AG08396 (cell line): ENCODE results near the gene ATP1A3.
"Not testable (repeated sequence)": the region's sequence is repeated elsewhere in the genome, so short reads cannot be mapped to it uniquely, and the experiment has no call there.

Experiments
- DNase-seq: peaks from one replicate; pipeline ENCODE4 v3.0.0; 2012; ENCODE audit warnings: low spot score, mixed read lengths

The ATP1A3 gene

DNA sequence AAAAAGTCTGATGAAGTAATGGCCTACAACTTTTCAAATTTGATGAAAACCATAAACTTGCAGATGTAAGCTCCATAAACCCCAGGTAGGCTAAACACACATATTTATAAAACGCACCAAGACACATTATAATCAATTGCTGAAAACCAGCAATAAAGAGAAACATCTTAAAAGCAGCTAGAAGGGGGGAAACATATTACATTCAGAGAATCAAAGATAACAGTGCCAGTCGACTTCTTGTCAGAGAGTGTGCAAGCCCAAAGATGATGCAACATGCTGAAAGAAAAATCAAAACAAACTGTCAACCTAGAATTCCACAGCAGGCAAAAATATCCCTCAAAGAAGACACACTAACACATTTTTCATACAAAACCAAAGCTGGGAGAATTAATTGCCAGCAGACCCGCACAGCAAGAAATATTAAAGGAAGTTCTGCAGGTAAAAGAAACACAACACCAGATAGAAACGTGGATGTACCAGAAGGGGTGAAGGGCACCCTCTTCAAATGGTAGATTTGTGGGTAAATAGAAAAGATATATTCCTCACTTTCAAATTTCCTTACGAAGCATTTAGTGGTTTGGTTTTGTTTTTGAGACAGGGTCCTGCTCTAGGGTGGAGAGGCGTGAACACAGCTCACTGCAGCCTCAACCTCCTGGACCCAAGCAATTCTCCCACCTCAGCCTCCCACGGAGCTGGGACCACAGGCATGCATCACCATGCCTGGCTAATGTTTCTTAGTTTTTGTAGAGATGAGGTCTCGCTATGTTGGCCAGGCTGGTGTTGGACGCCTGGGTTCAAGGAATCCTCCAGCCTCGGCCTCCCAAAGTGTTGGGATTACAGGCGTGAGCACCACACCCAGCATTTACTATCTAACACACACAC, 16.5 kb upstream of the ATP1A3 start:
- no peak for DNase-seq

DNA sequence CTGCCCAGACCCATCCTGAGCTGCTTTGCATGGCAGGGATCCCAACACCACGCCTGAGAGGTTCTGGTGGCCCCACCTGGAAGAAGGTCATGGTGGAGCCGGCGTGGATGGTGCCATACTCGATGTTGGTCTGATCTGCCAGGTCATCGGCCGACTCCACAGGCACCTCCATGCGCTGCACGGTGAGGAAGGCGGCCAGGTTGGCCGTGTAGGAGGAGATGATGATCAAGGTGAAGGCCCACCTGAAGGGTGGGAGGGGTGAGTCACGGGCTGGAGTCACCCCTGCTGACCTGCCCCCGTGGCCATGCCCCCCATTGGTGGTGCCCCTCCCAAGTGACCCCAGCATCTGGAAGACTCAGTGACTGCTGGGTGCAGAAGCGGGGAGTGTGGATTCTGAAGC, 12.5 kb upstream of the ATP1A3 start:
- no peak for DNase-seq

- no peak for DNase-seq
Measured at GRCh38 chr19:42005504-42005903, 11.5 kb upstream of the ATP1A3 start.

DNA sequence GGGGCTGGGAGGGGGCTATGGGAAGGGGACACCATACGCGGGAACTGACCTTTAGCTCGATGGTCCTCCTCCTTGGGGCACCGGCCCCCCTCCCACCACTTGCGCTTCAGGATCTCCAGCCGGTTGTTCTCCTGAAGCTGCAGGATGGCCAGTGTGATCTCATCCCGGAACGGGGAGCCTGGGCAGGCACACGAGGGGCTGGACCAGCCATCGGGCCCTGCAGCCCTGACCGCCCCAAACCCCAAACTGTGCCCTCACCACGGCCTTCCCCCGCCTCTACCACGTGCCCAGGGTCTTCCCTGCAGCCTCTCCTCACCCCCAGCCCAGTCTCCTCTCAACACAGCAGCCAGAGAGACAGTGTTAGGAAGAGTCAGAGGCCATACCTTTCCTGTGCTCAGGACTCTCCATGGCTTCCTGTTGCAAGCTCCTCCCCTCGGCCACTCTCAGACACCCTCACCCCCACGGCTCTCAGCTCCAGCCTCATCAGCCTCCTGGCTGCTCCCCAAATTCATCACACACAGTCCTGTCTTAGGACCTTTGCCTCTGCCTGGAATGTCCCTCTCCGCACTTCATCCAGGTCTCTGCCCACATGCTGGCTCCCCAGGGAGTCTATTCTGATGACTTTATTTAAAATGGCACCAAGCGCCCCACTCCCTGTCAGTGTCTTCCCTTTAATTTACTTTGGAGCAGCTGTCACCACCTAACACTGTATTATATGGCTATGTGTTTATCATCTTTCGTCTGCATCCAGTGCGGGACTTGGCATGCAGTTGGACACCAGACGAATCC, 9.7 kb upstream of the ATP1A3 start:
- DNase-seq = no peak

DNA sequence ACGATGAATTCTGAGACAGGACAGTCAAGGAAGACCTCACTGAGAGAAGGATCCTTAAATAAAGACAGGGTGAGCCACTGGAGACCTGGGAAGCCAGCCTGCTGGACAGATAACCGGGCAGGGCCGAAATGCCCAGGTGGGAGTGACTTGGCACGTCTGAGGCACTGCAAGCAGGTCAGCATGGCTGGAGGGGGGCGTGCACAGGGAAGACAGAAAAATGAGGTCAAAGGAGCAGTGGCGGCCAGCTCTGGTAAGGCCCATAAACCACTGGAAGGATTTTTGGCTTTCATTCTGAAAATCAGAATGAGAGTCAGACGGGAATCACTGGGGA, 5.8 kb upstream of the ATP1A3 start:
- DNase-seq = no peak

GRCh38 chr19:41999071-41999877, 5.2 kb upstream of the ATP1A3 start:
- no peak for DNase-seq

DNA sequence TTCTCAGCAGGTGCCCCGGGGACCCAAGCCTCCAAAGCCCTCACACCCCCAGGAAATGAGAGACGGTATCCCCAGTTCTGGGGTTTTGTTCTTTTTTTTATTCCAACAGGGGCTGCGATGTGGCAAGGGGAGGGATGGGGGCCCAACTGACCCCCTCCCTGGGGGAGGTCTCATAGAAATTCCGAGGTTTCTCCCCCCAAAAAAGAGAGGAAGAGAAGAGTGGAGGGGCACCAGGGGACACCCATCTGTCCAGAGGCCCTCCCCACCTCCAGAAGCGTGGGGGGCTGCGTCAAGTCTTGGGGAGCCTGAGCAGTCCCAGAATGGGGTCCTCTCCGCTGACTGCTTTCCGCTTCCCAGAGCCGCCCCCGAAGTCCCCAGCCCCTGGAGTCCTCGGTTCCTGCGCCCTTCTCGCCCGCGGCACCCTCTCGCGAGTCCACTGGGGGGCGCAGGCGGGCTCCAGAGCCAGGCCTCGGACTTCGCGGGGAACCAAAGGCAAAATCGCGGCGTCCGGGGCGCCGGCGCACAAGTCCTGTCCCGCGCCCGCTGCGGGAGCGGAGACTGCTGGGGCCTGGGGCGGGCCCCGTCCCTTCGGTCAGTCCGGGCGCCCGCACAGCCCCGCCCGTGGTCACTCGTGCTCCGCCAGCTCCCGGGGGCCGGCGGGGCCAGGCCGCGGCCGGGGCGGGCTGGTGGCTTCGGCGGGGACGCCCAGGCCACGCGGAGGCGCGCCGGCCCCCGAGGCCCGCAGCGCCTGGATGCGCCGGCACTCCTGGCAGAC, 4.4 kb upstream of the ATP1A3 start:
- peak; percentile 84 for DNase-seq

GRCh38 chr19:41997851-41998229, 3.8 kb upstream of the ATP1A3 start:
- no peak for DNase-seq

GRCh38 chr19:41997121-41997850, 3.3 kb upstream of the ATP1A3 start:
- peak; percentile 89 for DNase-seq

- DNase-seq = no peak
Measured at GRCh38 chr19:41995959-41996797, 2.1 kb upstream of the ATP1A3 start.

GRCh38 chr19:41994994-41995958, 1.2 kb upstream of the ATP1A3 start:
- no peak for DNase-seq

GRCh38 chr19:41994521-41994971, 516 bp upstream of the ATP1A3 start:
- DNase-seq = no peak

DNA sequence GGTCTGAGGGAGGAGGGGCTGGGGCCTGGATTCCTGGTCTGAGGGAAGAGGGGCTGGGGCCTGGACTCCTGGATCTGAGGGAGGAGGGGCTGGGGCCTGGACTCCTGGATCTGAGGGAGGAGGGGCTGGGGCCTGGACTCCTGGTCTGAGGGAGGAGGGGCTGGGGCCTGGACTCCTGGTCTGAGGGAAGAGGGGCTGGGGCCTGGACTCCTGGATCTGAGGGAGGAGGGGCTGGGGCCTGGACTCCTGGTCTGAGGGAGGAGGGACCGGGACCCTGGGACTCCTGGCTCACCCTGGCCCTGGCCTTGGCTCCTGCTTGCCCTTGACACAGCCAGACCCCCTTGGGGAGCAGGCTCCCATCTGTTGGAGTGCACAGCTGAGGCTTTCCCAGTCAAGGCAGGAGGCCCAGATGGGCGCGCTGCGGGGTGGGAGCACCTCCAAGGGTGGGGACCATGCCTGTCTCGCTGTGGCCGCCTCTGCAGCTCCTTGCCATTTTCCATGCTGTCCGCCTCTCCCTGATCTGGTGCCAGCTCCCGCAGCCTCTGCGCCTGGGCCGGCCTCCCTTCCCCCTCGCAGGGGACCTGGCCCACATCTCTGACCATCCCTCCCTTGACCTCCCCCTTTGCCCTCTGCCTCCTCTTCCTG, 2.0 kb downstream of the ATP1A3 start:
- not testable (repeated sequence) for DNase-seq

GRCh38 chr19:41991025-41991424, 3.0 kb downstream of the ATP1A3 start:
- no peak for DNase-seq

- no peak for DNase-seq
Measured at GRCh38 chr19:41990615-41991014, 3.4 kb downstream of the ATP1A3 start.

- no peak for DNase-seq
Measured at GRCh38 chr19:41990028-41990427, 4.0 kb downstream of the ATP1A3 start.

DNA sequence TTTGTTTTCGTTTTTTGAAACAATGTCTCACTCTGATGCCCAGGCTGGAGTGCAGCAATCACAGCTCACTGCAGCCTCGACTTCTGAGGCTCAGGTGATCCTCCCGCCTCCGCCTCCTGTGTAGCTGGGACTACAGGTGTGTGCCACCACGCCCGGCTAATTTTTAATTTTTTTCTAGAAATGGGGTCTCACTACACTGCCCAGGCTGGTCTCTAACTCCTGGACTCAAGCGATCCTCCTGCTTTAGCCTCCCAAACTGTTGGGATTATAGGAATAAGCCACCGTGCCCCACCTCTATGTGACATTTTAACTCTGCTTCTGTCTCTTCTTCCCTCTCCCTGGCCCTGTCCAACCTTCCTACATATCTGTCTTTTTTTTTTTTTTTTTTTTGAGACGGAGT, 5.1 kb downstream of the ATP1A3 start:
- no peak for DNase-seq

DNA sequence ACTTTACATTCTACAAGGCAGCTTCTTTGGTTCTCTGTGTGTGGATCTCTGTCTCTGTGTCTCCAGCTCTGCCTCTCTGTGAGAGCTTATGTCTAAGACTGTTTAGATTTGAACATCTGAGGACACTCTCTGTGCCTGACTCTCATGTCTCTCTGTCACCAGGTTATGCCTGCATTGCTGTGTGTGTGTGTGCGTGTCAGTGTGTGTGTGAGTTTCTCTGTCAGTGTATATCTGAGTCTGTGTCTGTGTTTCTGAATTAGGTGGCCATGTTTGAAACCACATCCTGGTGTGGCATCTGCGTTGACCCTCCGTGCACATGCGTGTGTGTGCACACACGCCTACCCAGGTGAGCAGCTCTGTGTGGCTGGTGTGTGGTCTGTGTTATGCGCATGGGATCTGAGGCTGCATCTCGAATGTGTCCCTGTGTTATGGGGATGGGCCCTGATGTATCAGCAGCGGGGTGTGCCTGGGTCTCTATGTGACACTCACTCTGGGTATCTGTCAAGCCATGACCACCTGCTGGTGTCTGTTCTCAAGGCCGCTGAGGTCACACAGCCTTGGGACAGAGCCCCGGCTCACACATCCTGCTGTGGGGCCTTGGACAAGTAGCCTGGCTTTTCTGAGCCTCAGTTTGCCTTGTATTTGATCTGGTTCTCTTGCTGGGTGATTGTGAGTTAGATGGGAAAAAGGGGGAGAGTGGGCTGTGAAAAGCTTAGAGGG, 6.7 kb downstream of the ATP1A3 start:
- DNase-seq = no peak
